Measurements from ENCODE around the gene DRAP1. TPM values are rescaled to one million over a fixed set of nuclear protein-coding genes. Genes with fewer than 3 reads are reported as not detected.
A peak's percentile ranks its signal among the peaks of the same experiment; 100 is the strongest.
"Not testable (repeated sequence)": the region's sequence is repeated elsewhere in the genome, so short reads cannot be mapped to it uniquely, and the experiment has no call there.

The DRAP1 gene
- total RNA-seq, 1 experiment from 2014 or later = 262 TPM

DNA sequence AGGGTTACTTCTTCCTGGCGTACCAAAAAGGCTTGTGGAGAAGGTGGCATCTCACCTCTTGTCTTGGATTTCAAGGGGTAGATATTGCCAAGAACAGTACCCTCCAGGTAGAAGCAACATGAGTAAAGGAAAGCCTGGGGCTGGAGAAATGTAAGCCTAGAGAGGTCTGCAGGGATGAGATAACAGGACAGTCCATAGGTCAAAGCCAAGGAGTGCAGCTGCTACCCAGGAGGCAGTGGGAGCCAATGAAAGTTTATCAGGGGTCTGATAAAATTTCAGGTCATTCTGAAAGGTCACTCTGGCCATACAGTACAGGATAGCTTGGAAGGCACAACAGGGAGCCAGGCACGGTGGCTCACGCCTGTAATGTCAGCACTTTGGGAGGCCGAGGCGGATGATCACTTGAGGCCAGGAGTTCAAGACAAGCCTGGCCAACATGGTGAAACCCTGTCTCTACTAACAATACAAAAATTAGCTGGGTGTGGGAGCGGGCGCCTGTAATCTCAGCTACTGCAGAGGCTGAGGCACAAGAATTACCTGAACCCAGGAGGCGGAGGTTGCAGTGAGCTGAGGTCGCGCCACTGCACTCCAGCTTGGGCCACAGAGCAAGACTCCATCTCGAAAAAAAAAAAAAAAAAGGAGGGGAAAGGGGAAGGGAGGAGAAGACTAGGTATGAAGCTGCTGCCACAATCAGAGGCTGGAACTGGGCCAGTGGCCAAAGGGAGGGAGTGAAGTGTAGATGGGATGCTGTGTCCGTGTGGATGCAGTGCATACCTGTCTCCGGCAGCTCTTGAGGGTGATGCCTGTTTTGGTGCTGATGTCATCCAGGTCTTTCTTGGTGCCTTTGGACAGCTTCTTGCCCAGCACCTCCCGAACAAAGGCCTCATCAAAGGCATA, 32.2 kb upstream of the DRAP1 start:
- DNase-seq (ENCODE audit: low spot score) = no peak

DNA sequence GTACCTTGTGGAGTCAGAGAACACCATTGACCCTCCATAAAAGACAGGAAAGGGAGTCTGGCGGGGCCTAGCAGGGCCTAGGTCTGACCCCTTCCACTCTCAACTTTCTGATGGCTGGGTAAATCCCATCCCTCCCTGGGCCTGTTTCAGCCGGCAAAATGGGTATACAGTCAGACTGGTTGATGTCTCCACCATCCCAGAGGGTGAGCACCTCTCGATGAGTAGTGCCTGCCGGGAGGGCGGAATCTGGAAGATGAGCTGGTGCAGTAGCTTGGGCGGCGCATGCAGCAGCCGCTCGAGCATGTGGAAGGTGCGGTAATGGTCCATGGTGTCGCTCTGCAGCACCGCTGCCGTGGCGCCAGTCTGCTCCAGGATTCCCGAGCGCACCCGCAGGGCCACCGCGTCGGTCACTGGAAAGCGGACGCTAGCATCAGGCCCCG, 31.5 kb upstream of the DRAP1 start:
- no peak for DNase-seq (ENCODE audit: low spot score)

DNA sequence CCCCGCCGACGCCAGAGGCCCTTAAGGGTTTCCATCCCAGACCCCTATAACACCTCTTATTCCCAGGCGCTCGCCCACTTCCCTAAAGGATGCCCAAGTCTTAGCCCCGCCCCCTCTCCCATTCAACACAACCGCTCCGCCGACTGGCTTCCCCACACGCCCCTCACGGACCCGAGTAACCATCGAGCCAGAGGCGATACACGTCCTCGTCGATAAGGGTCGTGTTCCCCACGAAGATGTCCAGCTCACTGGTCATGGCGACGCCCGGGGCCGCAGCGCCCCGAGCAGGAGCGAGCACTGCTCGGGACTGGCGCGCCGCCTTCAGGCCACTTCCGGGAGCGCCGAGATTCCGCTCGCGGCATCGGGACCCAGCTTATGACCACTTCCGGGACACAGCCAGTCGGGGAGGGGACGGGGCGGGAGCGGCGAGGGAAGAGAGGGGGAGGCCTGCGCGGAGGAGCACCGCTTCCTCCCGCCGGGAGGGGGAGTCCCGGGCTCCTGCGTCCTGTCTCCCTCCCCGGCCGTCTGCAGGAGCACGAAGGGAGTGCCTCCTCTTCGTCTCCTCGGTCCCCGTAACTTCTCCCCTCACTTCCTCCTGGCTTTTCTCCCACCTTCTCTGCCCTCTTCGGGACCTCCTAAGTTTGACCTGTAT, 30.9 kb upstream of the DRAP1 start, which contains the start of gene FIBP:
Gene FIBP (minus strand): TSS at position 309 of the 652 bp plus-strand sequence. CDS start 53 bp downstream, at position 256.
- peak; percentile 91 for DNase-seq (ENCODE audit: low spot score)

DNA sequence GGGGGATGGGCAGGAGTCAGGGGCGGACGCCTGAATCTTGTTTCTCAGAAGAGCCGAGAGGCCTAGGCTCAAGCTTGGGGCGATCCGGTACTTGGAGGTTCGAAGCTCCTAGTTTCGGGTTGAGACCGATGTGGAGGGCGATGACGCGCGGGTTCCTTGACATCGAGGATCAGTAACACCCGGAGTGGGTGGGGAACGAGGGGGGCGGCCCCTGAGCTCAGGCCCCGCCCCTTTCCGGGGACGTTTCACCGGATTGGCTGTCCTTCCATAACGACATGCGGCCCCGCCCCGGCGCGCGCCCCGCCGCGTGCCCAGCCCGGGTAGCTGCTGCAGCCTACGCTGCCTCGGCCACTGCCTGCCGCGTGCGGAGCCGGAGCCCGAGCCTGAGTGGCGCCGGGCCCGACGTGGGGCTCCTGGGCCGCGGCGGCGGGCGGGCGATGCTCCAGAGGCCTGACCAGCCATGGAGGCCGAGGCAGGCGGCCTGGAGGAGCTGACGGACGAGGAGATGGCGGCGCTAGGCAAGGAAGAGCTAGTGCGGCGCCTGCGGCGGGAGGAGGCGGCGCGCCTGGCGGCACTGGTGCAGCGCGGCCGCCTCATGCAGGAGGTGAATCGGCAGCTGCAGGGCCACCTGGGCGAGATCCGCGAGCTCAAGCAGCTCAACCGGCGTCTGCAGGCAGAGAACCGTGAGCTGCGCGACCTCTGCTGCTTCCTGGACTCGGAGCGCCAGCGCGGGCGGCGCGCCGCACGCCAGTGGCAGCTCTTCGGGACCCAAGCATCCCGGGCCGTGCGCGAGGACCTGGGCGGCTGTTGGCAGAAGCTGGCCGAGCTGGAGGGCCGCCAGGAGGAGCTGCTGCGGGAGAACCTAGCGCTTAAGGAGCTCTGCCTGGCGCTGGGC, 28.7 kb upstream of the DRAP1 start, which contains the start of gene CCDC85B:
Gene CCDC85B (plus strand): TSS at position 350 of the 895 bp plus-strand sequence. CDS start 111 bp downstream, at position 461.
- DNase-seq (ENCODE audit: low spot score) = peak; percentile 88

DNA sequence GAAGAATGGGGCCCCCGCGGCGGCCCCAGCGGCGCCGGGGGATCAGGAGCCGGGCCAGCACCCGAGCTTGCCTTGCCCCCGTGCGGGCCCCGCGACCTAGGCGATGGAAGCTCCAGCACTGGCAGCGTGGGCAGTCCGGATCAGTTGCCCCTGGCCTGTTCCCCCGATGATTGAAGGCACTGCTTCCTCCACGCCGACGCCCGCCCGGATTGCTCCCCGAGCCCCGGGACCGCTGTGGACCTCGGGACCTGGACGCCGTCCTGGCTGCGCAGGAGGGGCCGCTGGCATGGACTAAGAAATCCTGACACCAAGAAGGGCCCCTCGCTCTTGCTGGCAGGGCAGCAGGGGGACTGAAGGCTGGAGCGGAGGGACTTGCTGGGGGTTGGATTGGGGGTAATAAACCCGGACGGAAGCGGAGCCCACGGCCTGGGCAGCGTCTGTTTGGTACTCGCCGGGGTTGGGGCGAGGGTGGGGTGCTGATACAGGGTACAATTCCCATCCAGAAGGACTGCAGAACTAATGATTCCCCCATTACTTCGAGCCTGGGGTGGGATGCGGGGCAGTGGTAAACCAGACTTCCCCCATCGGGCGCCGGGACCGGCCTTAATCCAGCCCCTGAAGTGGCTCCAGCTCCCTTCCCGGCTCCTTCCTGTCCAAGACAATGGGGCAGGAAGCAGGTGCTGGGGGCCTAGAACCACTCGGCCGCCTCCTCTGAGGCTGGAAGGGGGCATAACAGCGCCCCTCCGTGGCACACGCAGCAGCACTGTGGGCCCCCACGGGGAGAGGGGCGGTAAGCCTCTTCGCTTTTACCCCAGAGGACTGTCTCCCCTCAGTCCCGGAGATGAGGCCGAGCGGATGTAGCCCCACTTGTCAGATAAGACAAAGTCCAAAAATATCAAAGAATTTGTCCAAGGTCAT, 27.7 kb upstream of the DRAP1 start:
- DNase-seq (ENCODE audit: low spot score) = no peak

DNA sequence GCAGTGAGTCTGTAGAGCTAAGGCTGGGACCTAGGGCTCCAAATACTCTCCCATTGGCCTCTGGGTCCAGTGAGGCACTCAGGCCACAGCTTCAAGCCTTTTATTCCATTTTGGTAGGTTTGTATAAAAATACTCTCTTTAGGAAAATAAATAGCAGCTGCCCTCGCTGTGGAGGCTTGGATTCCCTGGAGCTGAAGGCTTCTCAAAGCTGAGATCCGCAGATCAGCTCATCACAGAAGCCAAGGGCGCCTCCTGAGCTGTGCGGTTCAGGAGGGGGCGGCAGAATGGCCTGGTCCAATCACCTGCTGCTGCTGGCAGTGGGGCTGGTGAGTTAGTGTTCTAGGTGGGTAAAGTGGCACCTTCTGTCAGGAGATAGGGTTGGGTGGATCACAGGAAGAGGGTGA, 27.1 kb upstream of the DRAP1 start:
- not testable (repeated sequence) for DNase-seq (ENCODE audit: low spot score)

DNA sequence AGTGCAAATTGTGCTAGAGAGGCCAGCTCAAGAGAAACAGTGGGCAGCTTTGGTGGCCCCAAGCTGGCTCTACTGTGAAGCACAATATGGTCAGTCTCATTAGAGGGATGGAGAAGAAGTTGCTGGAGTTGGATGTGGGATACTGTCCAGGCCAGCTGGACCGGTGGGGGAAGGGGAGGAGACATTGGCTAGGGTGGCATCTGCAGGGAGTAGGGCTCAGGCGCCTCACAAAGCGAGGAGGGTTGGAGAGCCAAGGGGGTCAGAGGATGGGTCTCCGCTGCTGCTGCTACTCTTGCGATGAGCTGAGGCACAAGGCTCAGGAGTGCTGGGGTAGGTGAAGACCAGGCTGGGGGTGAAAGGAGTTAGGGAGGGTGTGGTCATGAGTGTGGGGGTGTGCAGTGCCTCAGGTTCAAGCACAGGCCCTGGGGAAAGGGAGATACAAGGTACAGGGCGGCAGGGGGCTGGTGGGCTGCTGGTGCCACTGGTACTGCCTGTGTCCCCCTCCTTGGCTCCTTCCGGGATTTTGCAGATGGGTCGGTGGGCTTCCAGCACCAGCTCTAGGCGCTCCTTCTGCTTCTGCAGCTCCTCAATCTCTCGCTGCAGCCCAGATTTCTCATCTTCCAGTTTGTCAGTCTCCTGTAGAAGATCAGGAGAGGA, 26.4 kb upstream of the DRAP1 start:
- no peak for DNase-seq (ENCODE audit: low spot score)

DNA sequence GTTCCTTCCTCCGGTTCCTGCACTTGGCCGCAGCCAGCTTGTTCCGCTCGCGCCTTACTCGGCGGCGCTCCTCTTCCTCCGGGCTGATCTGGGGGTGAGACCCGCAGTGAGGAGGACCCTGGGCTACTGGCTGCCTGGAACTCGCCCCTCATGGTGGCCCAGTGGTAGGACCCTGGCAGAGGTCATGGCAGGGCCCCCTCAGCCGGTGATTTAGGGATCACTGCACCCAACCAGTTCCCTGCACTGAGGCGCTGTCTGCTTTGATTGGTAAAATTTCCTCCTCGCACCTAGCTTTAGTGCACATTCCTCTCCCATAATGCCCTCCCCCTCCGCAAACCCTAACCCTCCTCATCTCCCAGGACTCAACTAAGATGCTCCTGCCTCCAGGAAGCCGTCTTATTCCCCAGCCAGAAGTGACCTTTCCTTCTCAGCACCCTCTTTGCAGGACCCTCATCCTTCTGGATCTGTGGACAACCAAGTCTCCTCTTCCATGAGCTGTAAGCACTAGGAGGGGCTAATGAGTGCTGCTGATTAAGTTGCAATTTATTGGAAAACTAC, 25.1 kb upstream of the DRAP1 start:
- DNase-seq (ENCODE audit: low spot score) = no peak

DNA sequence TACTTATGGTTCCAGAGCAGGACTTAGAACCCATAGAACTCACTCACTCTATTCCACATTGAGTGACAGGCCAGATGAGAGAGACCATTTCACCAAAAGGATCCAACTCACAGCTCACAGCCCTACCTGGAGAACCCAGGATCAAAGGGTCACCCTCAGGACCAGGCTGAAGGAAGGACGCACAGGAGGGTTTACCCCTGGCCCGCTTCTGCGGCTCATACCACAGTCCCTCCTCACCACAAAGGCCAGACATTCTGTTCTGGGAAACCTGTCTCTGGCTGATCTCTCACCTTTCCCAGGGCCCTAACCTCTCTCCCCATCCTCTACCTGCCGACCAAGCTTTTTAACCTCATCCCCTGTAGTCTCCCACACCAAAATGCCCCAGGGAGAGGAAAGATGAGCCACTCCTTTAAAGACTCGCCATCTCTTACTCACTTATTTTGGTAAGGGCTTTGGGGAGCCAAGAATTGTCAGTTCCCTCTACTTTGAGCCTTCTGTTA, 23.7 kb upstream of the DRAP1 start:
- DNase-seq (ENCODE audit: low spot score) = no peak

DNA sequence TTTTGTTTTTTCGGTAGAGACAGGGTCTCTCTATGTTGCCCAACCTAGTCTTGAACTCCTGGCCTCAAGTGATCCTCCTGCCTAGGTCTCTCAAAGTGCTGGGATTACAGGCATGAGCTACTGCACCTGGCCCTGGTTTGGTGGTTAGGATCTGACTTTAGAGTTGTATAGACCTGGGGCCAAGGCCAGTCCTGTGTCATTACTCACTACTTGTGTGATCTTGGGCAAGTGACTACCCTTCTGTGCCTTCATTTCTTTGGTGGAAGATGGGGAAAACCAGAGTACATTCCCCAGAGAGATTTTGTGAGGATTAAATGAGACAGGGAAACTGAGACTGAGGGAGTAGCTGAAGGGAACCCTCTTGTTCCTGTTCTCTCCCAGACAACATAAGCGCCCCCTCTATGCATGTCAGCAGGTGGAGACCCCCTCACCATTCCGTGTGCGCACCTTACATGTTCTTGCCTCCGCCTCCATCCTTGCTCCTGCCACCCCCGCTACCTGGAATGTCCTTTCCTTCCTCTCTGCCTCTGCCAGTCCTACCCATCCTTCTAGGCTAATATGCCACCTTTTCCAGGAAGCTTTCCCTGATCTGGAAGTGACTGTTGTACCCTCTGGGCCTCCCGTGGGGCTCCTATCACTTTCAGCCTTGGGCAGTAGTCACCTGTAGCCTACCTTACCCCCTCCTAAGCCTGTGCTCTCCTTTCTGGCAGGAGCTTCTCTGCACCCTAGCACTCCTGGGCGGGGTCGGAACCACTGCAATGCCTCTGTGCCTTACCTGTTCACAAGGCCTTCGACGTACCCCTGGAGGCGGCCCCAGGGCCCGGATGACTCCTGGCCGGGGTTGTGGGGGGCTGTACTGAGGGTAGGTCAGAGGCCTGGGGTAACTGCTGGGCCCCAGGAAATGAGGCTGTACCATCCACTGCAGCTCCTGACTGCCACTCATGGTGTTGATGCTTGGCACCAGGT, 22.9 kb upstream of the DRAP1 start:
- DNase-seq (ENCODE audit: low spot score) = no peak

DNA sequence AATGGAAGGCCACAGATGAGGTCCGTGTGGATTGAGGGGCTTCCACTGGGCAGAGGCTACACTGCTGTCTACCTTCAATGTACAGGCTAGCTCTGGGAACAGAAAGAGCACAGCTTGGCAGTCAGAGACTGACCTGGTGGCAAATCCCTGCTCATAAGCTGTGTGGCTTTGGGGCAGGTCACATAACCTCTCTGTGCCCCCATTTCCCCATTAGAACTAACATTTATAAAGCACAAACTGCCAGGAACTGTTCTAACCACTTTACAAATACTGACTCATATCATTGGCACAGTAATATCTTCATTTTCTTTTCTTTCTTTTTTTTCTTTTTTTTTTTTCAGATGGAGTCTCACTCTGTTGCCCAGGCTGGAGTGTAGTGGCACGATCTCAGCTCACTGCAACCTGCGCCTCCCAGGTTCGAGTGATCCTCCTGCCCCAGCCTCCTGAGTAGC, 22.2 kb upstream of the DRAP1 start:
- DNase-seq (ENCODE audit: low spot score) = no peak

DNA sequence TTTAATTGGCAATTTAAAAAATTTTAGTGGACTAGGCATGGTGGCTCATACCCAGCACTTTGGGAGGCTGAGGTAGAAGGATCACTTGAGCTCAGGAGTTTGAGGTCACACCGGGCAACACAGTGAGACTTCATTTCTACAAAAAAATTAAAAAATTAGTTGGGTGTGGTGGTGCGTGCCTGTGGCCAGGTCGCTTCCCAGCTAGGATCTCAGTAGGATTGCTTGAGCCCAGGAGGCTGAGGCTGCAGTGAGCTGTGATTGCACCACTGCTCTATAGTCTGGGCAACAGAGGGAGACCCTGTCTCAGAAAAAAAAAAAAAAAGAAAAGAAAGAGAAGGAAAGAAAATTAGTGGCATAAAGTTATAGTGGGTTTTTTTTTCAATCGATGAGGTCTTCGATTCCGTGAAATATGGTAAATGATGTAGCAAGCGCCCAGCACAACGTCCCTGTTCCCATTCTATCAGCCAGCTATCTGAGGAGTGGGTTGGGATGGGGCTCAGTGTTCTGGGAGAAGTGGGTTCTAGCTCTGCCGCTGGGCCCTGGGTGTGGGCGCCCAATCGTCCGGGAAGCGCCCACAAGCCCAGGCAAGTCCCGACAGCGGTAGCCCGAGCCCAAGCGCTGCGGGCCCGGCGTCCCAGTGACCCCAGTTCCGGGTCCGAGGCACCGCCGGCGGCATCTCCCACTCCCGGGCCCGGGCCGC, 20.4 kb upstream of the DRAP1 start:
- no peak for DNase-seq (ENCODE audit: low spot score)

DNA sequence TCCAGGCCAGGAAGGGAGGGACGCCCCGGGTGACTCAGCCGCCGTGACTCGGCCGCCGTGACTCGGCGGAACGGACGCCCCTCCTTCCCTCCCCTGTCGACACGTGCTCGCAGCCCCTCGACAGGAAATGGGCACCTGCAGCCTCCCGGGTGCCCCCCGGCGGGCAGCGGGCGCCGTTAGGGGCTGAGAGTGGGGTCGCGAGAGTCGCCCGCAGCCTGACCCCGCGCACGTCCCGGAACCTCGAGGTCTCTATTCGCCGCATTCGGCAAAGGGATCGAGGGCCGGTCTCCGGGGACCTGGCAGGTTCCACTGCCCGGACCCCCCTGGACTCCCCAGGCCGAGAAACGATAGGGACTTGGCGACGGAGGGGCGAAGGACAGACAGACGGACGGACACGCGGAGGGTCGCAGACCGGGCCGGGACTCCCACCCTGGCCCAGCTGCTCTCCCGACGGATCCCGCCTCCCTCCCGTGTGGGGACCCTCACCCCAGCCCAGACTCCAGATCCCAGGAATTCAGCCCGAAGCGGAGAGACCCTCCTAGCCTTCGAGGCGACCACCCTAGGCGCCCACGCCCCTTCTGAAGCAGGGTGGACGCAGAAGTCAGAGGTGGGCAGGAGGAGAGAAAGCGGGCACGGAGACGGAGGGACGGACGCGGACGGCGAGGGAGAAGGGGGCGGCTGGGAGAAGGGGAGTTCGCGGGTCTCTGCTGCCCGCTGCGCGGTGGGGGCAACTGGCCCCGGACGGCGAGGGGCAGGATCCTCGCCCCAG, 19.7 kb upstream of the DRAP1 start:
- no peak for DNase-seq (ENCODE audit: low spot score)

DNA sequence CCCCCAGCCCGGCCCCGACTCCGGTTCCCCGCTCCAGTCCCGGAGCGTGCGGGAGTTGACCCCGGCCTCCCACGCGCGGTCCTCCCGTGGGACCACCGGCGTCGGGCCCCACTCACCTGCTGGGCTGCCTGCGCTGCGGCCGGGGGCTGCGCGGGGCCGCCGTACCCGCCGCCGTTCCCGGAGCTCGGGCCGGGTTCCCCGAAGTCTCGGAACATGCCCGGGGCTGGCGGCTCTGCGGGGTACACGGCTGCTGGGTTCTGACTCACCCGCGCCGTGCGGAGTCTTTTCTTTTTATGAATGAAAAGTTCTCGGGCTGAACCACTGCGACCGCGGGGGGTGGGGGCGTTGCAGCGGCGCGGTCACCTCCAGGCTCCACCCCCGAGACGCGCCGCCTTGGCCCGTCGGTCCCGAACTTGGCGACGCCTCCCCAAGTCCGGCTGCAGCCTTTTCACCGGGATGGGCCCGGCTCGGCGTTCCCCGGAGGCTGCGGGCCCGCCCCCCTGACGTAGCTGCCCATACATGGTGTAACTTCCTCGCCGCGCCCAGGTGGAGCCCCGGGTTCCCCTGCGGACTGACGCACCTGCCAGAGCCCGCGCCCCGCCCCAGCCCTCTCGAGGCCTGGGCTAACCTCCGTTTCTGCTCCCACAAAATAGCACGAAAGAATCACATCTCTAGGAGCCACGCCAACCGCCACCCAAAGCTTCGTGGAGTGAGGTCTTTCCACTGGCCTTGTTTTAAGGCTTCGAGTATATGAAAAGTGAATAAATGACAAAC, 18.9 kb upstream of the DRAP1 start, which contains the start of gene FOSL1:
Gene FOSL1 (minus strand): TSS at position 264 of the 774 bp plus-strand sequence. CDS start 49 bp downstream, at position 215.
- DNase-seq (ENCODE audit: low spot score) = peak; percentile 91

DNA sequence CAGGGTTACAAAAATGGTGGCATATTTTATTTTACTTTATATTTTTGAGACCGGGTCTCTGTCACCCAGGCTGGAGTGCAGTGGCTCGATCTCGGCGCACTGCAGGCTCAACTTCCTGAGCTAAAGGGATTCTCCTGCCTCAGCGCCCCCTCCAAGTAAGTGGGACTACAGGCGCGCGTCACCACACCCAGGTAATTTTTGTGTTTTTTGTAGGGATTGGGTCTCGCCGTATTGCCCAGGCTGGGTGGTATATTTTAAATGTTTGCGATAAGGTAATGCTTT, 18.4 kb upstream of the DRAP1 start:
- DNase-seq (ENCODE audit: low spot score) = no peak

DNA sequence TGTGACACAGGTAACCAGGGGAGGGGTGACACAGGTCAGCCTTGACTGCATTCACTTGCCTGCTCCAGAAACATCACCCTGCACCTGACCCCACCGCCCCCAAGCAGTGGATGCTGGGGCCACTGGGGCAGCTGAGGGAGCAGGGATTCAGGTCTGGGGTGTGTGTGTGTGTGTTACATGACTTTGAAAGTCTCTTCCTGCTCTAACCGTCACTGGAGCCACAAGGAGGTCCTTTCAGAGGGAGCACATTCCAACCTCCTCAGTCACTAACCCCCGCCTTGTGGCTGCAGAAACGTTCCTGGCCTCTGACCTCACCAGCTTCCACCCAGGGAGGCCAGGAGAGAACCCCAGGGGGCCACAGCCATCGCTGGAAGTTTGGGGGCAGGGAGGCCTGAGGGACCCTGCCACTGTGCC, 16.2 kb upstream of the DRAP1 start:
- DNase-seq (ENCODE audit: low spot score) = peak; percentile 97

Measured in A172 (cell line).